ENCODE results near the gene PACS1. TPM values are rescaled to one million over a fixed set of nuclear protein-coding genes. Genes with fewer than 3 reads are reported as not detected.
"Not testable (repeated sequence)": the region's sequence is repeated elsewhere in the genome, so short reads cannot be mapped to it uniquely, and the experiment has no call there.

PACS1 gene
- total RNA-seq, 2 donors from 2014 or later: 65.1 to 84.1 TPM

DNA sequence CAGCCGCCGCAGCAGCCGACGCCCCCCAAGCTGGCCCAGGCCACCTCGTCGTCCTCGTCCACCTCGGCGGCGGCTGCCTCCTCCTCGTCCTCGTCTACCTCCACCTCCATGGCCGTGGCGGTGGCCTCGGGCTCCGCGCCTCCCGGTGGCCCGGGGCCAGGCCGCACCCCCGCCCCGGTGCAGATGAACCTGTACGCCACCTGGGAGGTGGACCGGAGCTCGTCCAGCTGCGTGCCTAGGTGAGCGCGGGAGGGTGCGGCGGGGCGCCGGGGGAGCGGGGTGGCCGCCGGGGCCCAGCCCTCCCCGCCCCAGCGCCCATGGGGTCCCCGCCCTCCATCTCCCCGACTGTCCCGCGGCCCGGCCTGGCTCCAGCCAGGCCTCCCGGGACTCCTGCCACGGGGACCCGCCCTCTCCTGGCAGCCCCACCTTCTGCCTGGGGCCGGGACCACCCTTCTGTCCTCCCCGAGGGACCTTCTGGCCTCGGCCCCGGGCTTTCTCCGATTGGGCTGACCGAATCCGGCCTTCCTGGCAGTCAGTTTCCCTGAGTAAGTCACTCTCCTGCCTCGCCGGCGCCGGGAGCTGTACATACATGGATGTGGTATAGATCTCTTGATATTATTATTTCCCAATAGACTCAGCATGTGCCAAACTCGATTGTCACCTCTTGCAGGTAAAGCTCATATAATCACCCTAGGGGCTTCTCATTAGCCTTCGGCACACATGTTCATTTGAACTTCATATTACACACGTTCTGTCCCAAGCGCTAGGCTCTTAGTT, 720 bp downstream of the PACS1 start:
- intact Hi-C loops (cut with DNase I): no loop called here

GRCh38 chr11:66071381-66071801, 1.3 kb downstream of the PACS1 start:
- no peak for DNase-seq (ENCODE audit: low spot score)
- intact Hi-C loops (cut with DNase I): no loop called here

More for the DNA sequence above, 720 bp downstream of the PACS1 start:
- peak; percentile 89 for DNase-seq (ENCODE audit: low spot score)

DNA sequence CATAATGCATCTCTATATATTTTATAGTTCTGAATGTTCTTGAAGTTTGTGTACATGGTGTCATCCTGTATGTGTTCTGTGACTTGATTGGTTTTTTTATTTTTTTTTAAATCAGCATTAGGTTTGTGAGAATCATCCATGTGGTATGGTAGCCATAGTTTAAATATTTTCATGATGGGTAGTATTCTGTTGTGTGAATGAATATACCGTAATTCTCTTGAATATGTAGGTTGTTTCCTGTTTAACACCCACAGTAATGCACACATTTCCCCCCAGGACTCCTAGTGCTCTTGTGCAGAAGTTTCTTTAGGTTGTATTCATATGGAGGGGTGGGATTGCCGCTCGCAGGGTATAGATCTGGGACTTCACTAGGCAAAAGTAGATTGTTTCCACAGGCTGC, 2.0 kb downstream of the PACS1 start:
- intact Hi-C loops (cut with DNase I): no loop called here
- DNase-seq (ENCODE audit: low spot score): no peak

DNA sequence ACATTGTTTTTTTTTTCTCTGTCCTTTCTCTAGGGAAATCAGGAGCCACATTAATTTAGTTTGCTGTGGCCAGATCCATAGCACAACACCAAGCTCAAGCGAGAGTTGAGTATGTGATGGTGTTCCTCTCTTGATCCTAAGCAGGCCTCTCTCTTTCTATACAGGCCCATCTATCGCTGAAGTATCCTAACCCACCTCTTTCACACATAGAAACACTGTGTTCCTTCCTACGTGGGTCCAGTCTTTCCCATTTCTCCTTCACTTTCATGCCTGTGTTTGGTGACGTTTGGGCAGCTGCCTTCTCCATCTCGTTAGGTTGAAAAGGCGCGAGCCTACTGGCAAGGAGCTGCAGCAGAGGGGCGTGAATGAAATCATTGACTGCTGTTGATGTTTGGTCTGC, 2.4 kb downstream of the PACS1 start:
- intact Hi-C loops (cut with DNase I): no loop called here
- no peak for DNase-seq (ENCODE audit: low spot score)

- intact Hi-C loops (cut with DNase I): no loop called here
- DNase-seq (ENCODE audit: low spot score): no peak
These were observed 3.6 kb downstream of the PACS1 start for GRCh38 chr11:66073669-66074068.

DNA sequence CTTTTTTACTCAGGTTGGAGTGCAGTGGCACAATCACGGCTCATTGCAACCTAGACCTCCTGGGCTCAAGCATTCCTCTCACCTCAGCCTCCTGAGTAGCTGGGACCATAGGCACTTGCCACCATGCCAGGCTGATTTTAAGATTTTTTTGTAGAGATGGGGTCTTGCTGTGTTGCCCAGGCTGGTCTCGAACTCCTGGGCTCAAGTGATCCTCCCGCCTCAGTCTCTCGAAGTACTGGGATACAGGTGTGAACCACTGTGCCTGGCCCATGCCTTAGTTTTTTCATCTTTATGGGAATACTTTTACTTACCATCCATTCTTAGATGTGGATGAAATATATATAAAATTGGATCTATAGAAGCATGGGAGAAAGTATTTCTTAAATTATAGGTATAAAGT, 5.2 kb downstream of the PACS1 start:
- DNase-seq (ENCODE audit: low spot score): no peak
- intact Hi-C loops (cut with DNase I): no loop called here

DNA sequence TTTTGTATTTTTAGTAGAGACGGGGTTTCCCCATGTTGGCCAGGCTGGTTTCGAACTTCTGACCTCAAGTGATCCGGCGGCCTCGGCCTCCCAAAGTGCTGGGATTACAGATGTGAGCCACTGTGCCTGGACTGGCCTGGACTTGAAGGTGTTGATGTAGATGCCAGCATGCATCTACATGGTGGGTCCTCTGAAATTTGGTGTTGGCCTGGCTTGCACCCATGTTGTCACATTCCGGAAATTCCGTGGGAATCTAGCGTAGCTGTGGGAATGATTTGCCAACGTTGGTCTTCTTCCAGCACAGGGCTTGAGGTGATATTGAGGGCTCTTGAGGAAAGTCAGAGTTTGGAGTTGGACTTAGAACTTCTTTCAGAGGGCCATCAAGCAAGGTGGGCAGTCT, 6.5 kb downstream of the PACS1 start:
- no peak for DNase-seq (ENCODE audit: low spot score)
- intact Hi-C loops (cut with DNase I): no loop called here

GRCh38 chr11:66077927-66078326, 7.9 kb downstream of the PACS1 start:
- no peak for DNase-seq (ENCODE audit: low spot score)
- intact Hi-C loops (cut with DNase I): no loop called here

- DNase-seq (ENCODE audit: low spot score); intact Hi-C loops (cut with DNase I): not testable (repeated sequence)
These were observed 8.9 kb downstream of the PACS1 start for GRCh38 chr11:66078949-66079348.

GRCh38 chr11:66080055-66080817, 10.2 kb downstream of the PACS1 start:
- no peak for DNase-seq (ENCODE audit: low spot score)
- intact Hi-C loops (cut with DNase I): loop anchor here in 1 of 2 donors (10.0 kb wide), 1 partner anchor 125 kb away; no protein-coding TSS in a partner anchor

- intact Hi-C loops (cut with DNase I): loop anchor here in 1 of 2 donors (10.0 kb wide), 1 partner anchor 123 kb away; no protein-coding TSS in a partner anchor
- peak; percentile 87 for DNase-seq (ENCODE audit: low spot score)
These were observed 11.4 kb downstream of the PACS1 start for GRCh38 chr11:66081505-66081904.

- DNase-seq (ENCODE audit: low spot score): no peak
- intact Hi-C loops (cut with DNase I): loop anchor here in 1 of 2 donors (10.0 kb wide), 1 partner anchor 122 kb away; no protein-coding TSS in a partner anchor
These were observed 13.1 kb downstream of the PACS1 start for GRCh38 chr11:66082946-66083698.

GRCh38 chr11:66083767-66084166, 13.7 kb downstream of the PACS1 start:
- DNase-seq (ENCODE audit: low spot score): no peak
- intact Hi-C loops (cut with DNase I): loop anchor here in 1 of 2 donors (10.0 kb wide), 1 partner anchor 121 kb away; no protein-coding TSS in a partner anchor

DNA sequence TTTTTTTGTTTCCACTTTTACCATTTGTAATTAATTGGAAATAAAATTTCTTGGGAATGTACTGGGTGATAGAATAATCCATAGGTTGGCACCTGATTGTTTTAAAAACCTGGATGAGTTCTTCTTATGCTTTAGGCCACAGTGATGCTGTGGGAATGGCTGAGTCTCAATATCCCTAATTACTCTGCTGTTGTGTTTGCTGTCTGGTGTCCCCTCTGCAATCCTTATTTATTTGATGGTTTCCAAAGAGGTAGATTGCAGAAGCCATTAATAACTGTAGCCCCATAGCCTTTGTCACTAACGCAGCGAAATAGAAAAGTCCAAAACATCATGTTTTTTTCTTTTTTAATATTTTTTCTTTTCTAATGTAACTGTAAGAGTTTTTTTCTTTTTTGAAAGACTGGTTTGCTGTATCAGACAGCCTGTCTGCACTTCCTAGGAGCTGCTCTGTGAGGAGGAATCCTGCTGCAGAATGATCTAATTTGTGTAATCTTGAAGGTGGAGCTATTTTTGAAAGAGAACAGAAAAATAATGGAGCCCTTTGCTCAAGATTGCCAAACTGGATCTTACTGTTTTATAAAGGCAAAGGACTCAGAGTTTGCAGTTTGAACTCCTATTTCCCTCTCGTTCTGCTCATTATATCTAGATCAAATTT, 14.9 kb downstream of the PACS1 start:
- intact Hi-C loops (cut with DNase I): loop anchor here in 1 of 2 donors (10.0 kb wide), 1 partner anchor 120 kb away; no protein-coding TSS in a partner anchor
- no peak for DNase-seq (ENCODE audit: low spot score)

- intact Hi-C loops (cut with DNase I): loop anchor here in 1 of 2 donors (10.0 kb wide), 1 partner anchor 117 kb away; no protein-coding TSS in a partner anchor
- DNase-seq (ENCODE audit: low spot score): no peak
These were observed 17.3 kb downstream of the PACS1 start for GRCh38 chr11:66087148-66087908.

DNA sequence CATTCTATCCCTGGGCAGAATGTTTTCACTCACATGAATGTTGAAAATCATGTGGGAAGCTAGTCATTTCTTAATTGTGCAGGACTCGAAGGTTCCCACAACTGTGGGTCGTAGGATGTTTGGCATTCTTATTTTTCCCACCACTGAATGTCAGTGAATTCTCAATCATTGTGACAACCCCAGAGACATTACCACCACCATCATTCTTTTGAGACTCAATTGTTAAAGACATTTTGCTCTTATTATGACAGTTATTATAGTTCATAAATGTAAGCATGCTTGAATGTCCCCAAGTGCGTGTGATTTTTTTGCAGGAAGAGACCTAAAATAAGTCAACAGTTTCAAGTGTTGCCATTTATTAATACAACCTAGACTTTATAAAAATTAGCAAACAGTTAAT, 19.0 kb downstream of the PACS1 start:
- intact Hi-C loops (cut with DNase I): loop anchor here in 1 of 2 donors (10.0 kb wide), 1 partner anchor 116 kb away; no protein-coding TSS in a partner anchor
- DNase-seq (ENCODE audit: low spot score): no peak

DNA sequence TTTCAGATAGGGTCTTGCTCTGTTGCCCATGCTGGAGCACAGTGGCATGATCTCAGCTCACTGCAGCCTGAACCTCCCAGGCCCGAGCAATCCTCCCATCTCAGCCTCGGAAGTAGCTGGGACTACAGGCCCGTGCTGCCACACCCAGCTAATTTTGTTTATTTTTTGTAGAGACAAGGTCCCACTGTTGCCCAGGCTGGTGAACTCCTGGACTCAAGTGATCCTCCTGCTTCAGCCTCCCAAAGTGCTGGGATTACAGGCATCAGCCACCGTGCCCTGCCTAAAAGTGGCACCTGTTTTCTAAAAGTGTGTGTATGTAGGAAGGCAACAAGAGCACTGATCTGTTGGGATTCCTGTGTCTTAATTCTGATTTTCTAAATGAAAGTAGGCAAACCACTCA, 20.2 kb downstream of the PACS1 start:
- intact Hi-C loops (cut with DNase I): no loop called here
- no peak for DNase-seq (ENCODE audit: low spot score)

- intact Hi-C loops (cut with DNase I); DNase-seq (ENCODE audit: low spot score): not testable (repeated sequence)
These were observed 22.1 kb downstream of the PACS1 start for GRCh38 chr11:66092125-66092524.
